Prostate gland (tissue), 2 donors: Measurements from ENCODE around the gene DRC3. TPM values are rescaled to one million over a fixed set of nuclear protein-coding genes. Genes with fewer than 3 reads are reported as not detected.

Experiments used
- DNase-seq: peaks from one replicate; pipeline ENCODE4 v3.0.0-alpha.2; 2019; ENCODE audit warnings: low spot score
- H3K27ac ChIP-seq, 2 donors: fragments of 200-600 bp; sonication (generic); 2 replicates each; pipeline ENCODE4 v1.5.1; 2017 to 2019
- H3K27me3 ChIP-seq: fragments of 200-600 bp; sonication (generic); replicated peaks from 2 replicates; pipeline ENCODE4 v1.5.1; 2019; ENCODE audit not compliant: insufficient read depth
- H3K36me3 ChIP-seq, 2 donors: fragments of 200-600 bp; sonication (generic); 1 replicate in 1 of 2; 2 replicates in 1 of 2; pipeline versions ENCODE4 v1.5.1 to v1.8.1; 2017 to 2019
- H3K4me1 ChIP-seq: fragments of 200-600 bp; sonication (generic); replicated peaks from 2 replicates; pipeline ENCODE4 v1.5.1; 2019
- H3K4me3 ChIP-seq, 2 donors: fragments of 200-600 bp; sonication (generic); 2 replicates each; pipeline ENCODE4 v1.5.1; 2017 to 2019
- H3K9me3 ChIP-seq: fragments of 200-600 bp; sonication (generic); 2 replicates; pipeline ENCODE4 v1.5.1; 2017
- POLR2A ChIP-seq: fragments of 450-650 bp; IDR thresholded peaks from one replicate; pipeline ENCODE4 v1.6.1; 2016; ENCODE audit warnings: antibody characterized with exemption, mild to moderate bottlenecking
- POLR2AphosphoS5 ChIP-seq: sonication (generic); formaldehyde crosslinking; IDR thresholded peaks from one replicate; pipeline ENCODE4 v1.6.1; 2017; ENCODE audit warnings: antibody characterized with exemption
- WGBS: methylation state at CpG from one replicate; pipeline ENCODE4 v1.1.5; 2018; 5-methylcytosine and 5-hydroxymethylcytosine counted together
- intact Hi-C: fragments of 100-400 bp; cut with DNase I; formaldehyde crosslinking; loops from one replicate; pipeline ENCODE4 v1.14.2; 2022
- total RNA-seq, 2 donors: library from RNA; depleted of rRNA; stranded (reverse); fragments of >200 nt; gene quantifications; one replicate each; pipeline ENCODE4 v1.1.0, GENCODE V29; 2016
- TF ChIP-seq, protein P1 (sequence below), 4 experiments: fragments of 200-600 bp in 2 of 4; fragments of 450-650 bp in 2 of 4; sonication (generic) in 2 of 4; IDR thresholded peaks; 1 replicate in 3 of 4; 2 replicates in 1 of 4; pipeline ENCODE4 v1.5.1; 2016 to 2019; ENCODE audit warnings: antibody characterized with exemption in 4 of 4, mild to moderate bottlenecking in 2 of 4, moderate library complexity in 2 of 4

Gene DRC3
- total RNA-seq, 2 donors from 2014 or later, result 4.5 to 10.0 TPM

DNA sequence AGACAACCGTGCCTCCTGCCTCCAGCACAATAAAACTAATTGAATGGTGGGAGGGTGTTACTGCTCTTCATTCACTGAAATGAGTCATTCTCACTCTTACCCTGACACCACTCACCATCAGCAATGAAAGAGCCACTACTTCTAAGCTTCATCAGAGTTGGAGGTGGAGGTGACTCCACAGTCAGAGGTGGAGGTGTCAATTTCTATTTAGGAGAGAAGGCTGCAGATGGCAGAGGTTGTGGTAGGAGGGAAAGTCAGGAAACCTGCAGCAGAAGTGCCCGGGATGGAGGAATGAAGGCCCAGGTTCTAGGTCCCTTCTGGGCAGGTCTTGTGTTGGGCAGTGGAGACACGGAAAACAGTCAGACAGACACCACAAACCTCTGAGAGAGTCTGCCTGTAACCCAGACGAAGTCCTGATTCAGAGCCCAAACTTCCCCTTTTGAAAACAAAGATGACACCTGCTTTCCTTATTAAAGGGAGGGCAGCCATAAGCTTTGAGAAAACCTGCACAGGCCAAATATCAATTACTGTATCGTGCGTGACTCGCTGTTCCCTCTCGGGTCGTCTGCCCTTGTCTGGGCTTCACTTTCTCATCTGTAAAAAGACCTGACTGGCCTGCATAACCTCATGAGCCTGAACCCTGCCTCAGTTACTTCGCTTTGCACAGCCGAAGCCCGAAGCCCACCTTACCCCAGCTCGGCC is 65.6 kb downstream of the DRC3 start:
- Histone ChIP-seq H3K9me3 (no peaks in the 10 kb centered on the region), H3K27me3 (no peaks in the 10 kb centered on the region), H3K4me3 (peak overlapping the region; percentile 83 to 90), H3K27ac (peak overlapping the region; percentile 82), H3K36me3 (no peaks in the 10 kb centered on the region), H3K4me1 (peaks cover 10% of the 10 kb centered on the region)
- TF ChIP-seq POLR2A (no peak), POLR2AphosphoS5 (no peak)
- TF ChIP-seq, protein P1, sequence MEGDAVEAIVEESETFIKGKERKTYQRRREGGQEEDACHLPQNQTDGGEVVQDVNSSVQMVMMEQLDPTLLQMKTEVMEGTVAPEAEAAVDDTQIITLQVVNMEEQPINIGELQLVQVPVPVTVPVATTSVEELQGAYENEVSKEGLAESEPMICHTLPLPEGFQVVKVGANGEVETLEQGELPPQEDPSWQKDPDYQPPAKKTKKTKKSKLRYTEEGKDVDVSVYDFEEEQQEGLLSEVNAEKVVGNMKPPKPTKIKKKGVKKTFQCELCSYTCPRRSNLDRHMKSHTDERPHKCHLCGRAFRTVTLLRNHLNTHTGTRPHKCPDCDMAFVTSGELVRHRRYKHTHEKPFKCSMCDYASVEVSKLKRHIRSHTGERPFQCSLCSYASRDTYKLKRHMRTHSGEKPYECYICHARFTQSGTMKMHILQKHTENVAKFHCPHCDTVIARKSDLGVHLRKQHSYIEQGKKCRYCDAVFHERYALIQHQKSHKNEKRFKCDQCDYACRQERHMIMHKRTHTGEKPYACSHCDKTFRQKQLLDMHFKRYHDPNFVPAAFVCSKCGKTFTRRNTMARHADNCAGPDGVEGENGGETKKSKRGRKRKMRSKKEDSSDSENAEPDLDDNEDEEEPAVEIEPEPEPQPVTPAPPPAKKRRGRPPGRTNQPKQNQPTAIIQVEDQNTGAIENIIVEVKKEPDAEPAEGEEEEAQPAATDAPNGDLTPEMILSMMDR (IDR thresholded peaks at IDR 0.05), result no peak
- intact Hi-C loops, result loop anchor here (2.0 to 10.0 kb wide), 5 partner anchors 49 to 683 kb away; partner anchors contain the start of genes DRC3, DRG2, RAI1 and TOM1L2
- DNase-seq, result no peak
- 4% methylated on average over 13 of the region's 13 CpGs for WGBS

- DNase-seq, result peak; percentile 99
- Histone ChIP-seq H3K27ac (peak within 1 kb of the TSS; percentile 82), H3K4me3 (peak within 1 kb of the TSS; percentile 83 to 90), H3K4me1 (peaks cover 10% of the 10 kb centered on the region), H3K27me3 (no peaks in the 10 kb centered on the region), H3K36me3 (no peaks in the 10 kb centered on the region), H3K9me3 (no peaks in the 10 kb centered on the region)
- peak; percentile 45 for TF ChIP-seq POLR2A
- TF ChIP-seq, protein P1 (IDR thresholded peaks at IDR 0.05), result peak in 2 of 4 experiments; percentile 22 to 24
- peak; percentile 98 for TF ChIP-seq POLR2AphosphoS5
- WGBS, result 0% methylated on average over 52 of the region's 67 CpGs
- intact Hi-C loops, result loop anchor here (2.0 to 10.0 kb wide), 5 partner anchors 48 to 684 kb away; partner anchors contain the start of genes DRC3, DRG2, RAI1 and TOM1L2
These were observed 66.3 kb downstream of the DRC3 start, which contains the start of the genes ATPAF2 and GID4 for GRCh38 chr17:18038861-18039534. Gene ATPAF2 (minus strand): TSS chr17:18039168. CDS start chr17:18039013, 155 bp downstream. Gene GID4 (plus strand): TSS chr17:18039408. CDS start chr17:18039465, 57 bp downstream.

DNA sequence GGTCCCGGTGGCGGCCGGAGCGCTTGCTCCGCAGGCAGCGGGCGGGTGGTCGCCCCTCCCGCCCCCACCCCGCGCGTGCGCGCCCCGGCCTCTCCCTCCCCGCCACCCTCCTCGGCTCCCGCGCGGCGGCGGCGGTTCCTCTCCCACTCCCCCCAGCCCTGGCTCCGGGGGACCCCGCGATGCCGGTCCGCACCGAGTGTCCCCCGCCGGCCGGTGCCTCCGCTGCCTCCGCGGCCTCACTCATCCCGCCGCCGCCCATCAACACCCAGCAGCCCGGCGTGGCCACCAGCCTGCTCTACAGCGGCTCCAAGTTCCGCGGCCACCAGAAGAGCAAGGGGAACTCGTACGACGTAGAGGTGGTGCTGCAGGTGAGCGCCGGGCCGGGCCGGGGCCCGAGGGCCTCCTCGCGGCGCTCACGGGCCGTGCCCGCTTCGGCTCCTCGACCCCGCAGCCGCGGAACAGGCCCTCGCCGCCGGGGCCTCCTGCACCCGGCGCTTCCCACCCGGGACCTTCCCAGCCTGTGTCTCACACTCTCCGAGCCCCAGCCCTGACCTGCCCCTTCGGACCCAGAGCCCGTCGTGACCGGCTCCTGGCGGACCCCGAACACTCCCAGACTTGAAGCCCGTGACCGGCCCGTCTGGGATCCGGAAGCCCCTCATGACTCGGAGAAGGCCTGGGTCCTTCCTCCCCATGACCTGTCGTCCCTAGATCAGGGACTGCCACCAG is 67.0 kb downstream of the DRC3 start:
- TF ChIP-seq, protein P1 (IDR thresholded peaks at IDR 0.05), result peak in 1 of 4 experiments; percentile 3
- TF ChIP-seq POLR2AphosphoS5 (no peak), POLR2A (no peak)
- no peak for DNase-seq
- under 1% methylated on average over 52 of the region's 81 CpGs for WGBS

DNA sequence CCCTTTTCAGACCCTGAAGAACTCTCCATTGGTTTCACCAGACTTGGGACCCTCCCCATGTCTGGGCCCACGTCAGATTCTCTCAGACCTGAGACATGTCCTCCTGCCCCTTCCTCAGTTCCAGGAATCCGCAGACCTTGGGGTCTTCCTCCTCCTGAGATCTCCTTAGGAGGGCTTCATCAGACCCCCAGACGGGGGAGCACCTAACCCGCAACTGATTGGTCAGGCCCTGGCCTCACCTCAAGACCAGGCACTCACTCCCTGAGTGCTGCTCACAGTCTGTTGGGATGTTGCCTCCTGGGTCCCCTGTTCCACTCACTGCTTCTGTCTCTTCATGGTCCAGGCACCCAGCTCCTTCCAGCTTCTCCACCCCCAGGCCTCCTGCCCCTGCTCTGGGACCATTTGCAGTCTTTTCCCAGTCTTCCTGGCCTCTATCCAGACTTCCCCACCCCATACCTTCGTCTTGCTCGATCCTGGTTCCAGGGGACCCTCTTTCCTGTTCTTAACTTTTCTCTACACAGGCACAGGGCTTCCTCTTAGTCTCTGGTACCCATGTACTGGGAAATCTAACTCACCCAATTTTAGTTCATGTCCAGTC is 67.7 kb downstream of the DRC3 start:
- Histone ChIP-seq H3K4me3 (peak overlapping the region; percentile 83 to 90), H3K27ac (peak overlapping the region; percentile 82), H3K36me3 (no peaks in the 10 kb centered on the region), H3K9me3 (no peaks in the 10 kb centered on the region), H3K27me3 (no peaks in the 10 kb centered on the region), H3K4me1 (peaks cover 10% of the 10 kb centered on the region)
- DNase-seq, result no peak
- TF ChIP-seq, protein P1 (IDR thresholded peaks at IDR 0.05), result no peak
- TF ChIP-seq POLR2AphosphoS5 (no peak), POLR2A (no peak)
- 20% methylated on average over 6 of the region's 6 CpGs for WGBS
- intact Hi-C loops, result no loop called here

More for the DNA sequence above, 67.0 kb downstream of the DRC3 start:
- Histone ChIP-seq H3K27me3 (no peaks in the 10 kb centered on the region), H3K27ac (peak overlapping the region; percentile 82), H3K4me3 (peak overlapping the region; percentile 83 to 90), H3K36me3 (no peaks in the 10 kb centered on the region), H3K4me1 (peaks cover 10% of the 10 kb centered on the region), H3K9me3 (no peaks in the 10 kb centered on the region)
- intact Hi-C loops, result loop anchor here (2.0 to 10.0 kb wide), 5 partner anchors 47 to 685 kb away; partner anchors contain the start of genes DRC3, DRG2, RAI1 and TOM1L2
